Measurements from ENCODE around the gene ZFHX2. TPM values are rescaled to one million over a fixed set of nuclear protein-coding genes. Genes with fewer than 3 reads are reported as not detected.

ZFHX2 gene
- total RNA-seq, 1 experiment from 2014 or later, result 3.7 TPM

- Mint-ChIP-seq H3K9me3 (ENCODE audit: low read depth, unreplicated experiment) (no peaks in the 10 kb centered on the region), H3K27me3 (ENCODE audit: unreplicated experiment) (no peaks in the 10 kb centered on the region), H3K4me1 (ENCODE audit: low read depth, unreplicated experiment) (no peaks in the 10 kb centered on the region), H3K4me3 (ENCODE audit: low read depth, unreplicated experiment) (no peak overlapping the region), H3K36me3 (ENCODE audit: insufficient read depth, unreplicated experiment) (peaks cover 13% of the 10 kb centered on the region), H3K27ac (ENCODE audit: unreplicated experiment) (no peak overlapping the region)
- no peak for TF ChIP-seq CTCF (IDR thresholded peaks at IDR 0.05; ENCODE audit: unreplicated experiment)
- intact Hi-C loops (cut with micrococcal nuclease; ENCODE audit: unreplicated experiment), result no loop called here
- DNase-seq, result no peak
- CTCF ChIA-PET, result no interaction called here
- BruUV-seq (replicated peaks), result no TSS peak
These were observed 70.1 kb downstream of the ZFHX2 start for GRCh38 chr14:23481362-23481970.

DNA sequence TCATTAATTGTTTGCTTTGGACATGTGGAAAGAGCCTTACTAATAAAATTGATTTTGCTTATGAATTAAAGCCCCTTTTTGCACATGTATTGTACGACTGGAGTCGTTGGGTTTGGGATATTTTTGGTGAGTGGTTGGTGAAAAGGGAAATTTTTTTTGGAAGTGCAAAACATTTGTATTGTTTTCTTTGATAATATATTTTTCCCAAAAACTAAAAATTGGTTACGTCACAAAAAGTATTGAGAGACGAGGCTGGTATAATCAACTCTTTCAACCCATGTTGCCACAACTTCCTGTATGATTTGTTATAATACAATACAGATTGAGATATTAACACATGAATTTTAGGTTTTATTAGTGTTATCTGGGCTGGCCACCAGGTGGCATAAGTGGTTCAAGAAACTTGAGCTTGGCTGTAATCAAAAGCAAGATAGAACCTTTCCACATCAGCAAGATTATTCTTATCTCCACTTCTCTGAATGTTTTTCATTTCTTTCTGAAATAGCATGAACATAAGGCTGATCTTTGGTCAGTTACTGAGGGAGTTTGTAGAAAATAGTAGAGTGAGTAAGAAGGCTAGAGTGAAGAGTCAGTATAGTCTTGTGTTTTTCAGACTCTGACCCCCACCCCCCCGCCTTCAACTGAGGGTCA is 73.3 kb downstream of the ZFHX2 start:
- Mint-ChIP-seq H3K9me3 (ENCODE audit: low read depth, unreplicated experiment) (no peaks in the 10 kb centered on the region), H3K27me3 (ENCODE audit: unreplicated experiment) (no peaks in the 10 kb centered on the region), H3K4me1 (ENCODE audit: low read depth, unreplicated experiment) (no peaks in the 10 kb centered on the region), H3K4me3 (ENCODE audit: low read depth, unreplicated experiment) (no peak overlapping the region), H3K36me3 (ENCODE audit: insufficient read depth, unreplicated experiment) (peaks cover 32% of the 10 kb centered on the region), H3K27ac (ENCODE audit: unreplicated experiment) (no peak overlapping the region)
- intact Hi-C loops (cut with micrococcal nuclease; ENCODE audit: unreplicated experiment), result loop anchor here (1.0 to 10.0 kb wide), 2 partner anchors 84 to 213 kb away; no protein-coding TSS in a partner anchor
- peak; percentile 40 for TF ChIP-seq CTCF (IDR thresholded peaks at IDR 0.05; ENCODE audit: unreplicated experiment)
- peak; percentile 76 for DNase-seq
- CTCF ChIA-PET, result interaction anchor here (0.6 to 1.9 kb wide), 9 partner anchors 17 to 1526 kb away, joined by 3 to 22 read pairs (median 4); partner anchors contain the start of gene BCL2L2
- BruUV-seq (replicated peaks), result no TSS peak

- CTCF ChIA-PET, result no interaction called here
- Mint-ChIP-seq H3K27ac (ENCODE audit: unreplicated experiment) (no peak overlapping the region), H3K27me3 (ENCODE audit: unreplicated experiment) (no peaks in the 10 kb centered on the region), H3K4me1 (ENCODE audit: low read depth, unreplicated experiment) (peaks cover 8% of the 10 kb centered on the region), H3K4me3 (ENCODE audit: low read depth, unreplicated experiment) (no peak overlapping the region), H3K9me3 (ENCODE audit: low read depth, unreplicated experiment) (no peaks in the 10 kb centered on the region), H3K36me3 (ENCODE audit: insufficient read depth, unreplicated experiment) (peaks cover 34% of the 10 kb centered on the region)
- BruUV-seq (replicated peaks), result no TSS peak
- no peak for TF ChIP-seq CTCF (IDR thresholded peaks at IDR 0.05; ENCODE audit: unreplicated experiment)
- intact Hi-C loops (cut with micrococcal nuclease; ENCODE audit: unreplicated experiment), result loop anchor here (10.0 kb wide), 1 partner anchor 206 kb away; no protein-coding TSS in a partner anchor
- DNase-seq, result no peak
These were observed 80.6 kb downstream of the ZFHX2 start for GRCh38 chr14:23470947-23471346.

Other genes with a start within 250 kb of the ZFHX2 start
- 12.8 and 16.2 TPM in 2 replicates for gene PPP1R3E, start 248.9 kb downstream of the ZFHX2 start, total RNA-seq (2022)
- 19.0 and 21.3 TPM in 2 replicates for gene BCL2L2, start 244.9 kb downstream of the ZFHX2 start, total RNA-seq (2022)
- gene PABPN1, start 230.3 kb downstream of the ZFHX2 start, total RNA-seq (2022), result 173 and 181 TPM in 2 replicates
- 0.39 and 0.61 TPM in 2 replicates for gene SLC22A17, start 198.9 kb downstream of the ZFHX2 start, total RNA-seq (2022)
- not detected in 2 replicates for gene EFS, start 186.6 kb downstream of the ZFHX2 start, total RNA-seq (2022)
- not detected in 2 replicates for gene IL25, start 179.0 kb downstream of the ZFHX2 start, total RNA-seq (2022)
- gene CMTM5, start 174.7 kb downstream of the ZFHX2 start, total RNA-seq (2022), result not detected in 2 replicates
- gene MYH6, start 143.5 kb downstream of the ZFHX2 start, total RNA-seq (2022), result not detected in 2 replicates
- not detected in 2 replicates for gene MYH7, start 116.1 kb downstream of the ZFHX2 start, total RNA-seq (2022)
- 42.2 and 52.0 TPM in 2 replicates for gene NGDN, start 82.1 kb downstream of the ZFHX2 start, total RNA-seq (2022)
- gene THTPA, start 4.5 kb upstream of the ZFHX2 start, total RNA-seq (2022), result 15.4 and 18.3 TPM in 2 replicates
- 152 and 173 TPM in 2 replicates for gene AP1G2, start 16.0 kb upstream of the ZFHX2 start, total RNA-seq (2022)
- gene JPH4, start 27.0 kb upstream of the ZFHX2 start, total RNA-seq (2022), result not detected in 2 replicates
- gene DHRS2, start 84.6 kb upstream of the ZFHX2 start, total RNA-seq (2022), result 1.8 and 3.0 TPM in 2 replicates